HL-60 (cell line): ENCODE measurements around the gene CYB5R4.
"Not testable (repeated sequence)": the region's sequence is repeated elsewhere in the genome, so short reads cannot be mapped to it uniquely, and the experiment has no call there.

Experiments used
- DNase-seq, 2 experiments: peaks; one replicate each; pipeline ENCODE4 v3.0.0-alpha.2; 2010 to 2020; ENCODE audit warnings: low read depth in 1 of 2, low spot score in 1 of 2
- H3K27ac ChIP-seq: fragments of 250-450 bp; sonication (Bioruptor Pico); replicated peaks from 2 replicates; pipeline ENCODE4 v1.5.1; 2020; ENCODE audit warnings: mild to moderate bottlenecking, moderate library complexity
- H3K27me3 ChIP-seq: fragments of 250-450 bp; sonication (Bioruptor Pico); 2 replicates; pipeline ENCODE4 v1.5.1; 2021; ENCODE audit warnings: mild to moderate bottlenecking, moderate library complexity; ENCODE audit not compliant: insufficient read depth, poor library complexity, severe bottlenecking
- H3K4me3 ChIP-seq: replicated peaks from 2 replicates; pipeline ENCODE4 v1.5.1; 2011; ENCODE audit warnings: mild to moderate bottlenecking, control low read depth, low read length; ENCODE audit not compliant: insufficient read depth
- CTCF ChIP-seq: IDR thresholded peaks from one replicate; pipeline ENCODE4 v1.5.1; 2011; ENCODE audit warnings: low read length, control low read depth, inconsistent platforms; ENCODE audit not compliant: insufficient read depth
- GABPA ChIP-seq: IDR thresholded peaks from 2 replicates; pipeline ENCODE4 v1.6.1; 2012; ENCODE audit warnings: low read depth
- POLR2AphosphoS5 ChIP-seq: IDR thresholded peaks from 2 replicates; pipeline ENCODE4 v1.6.1; 2012; ENCODE audit warnings: low read depth
- REST ChIP-seq: IDR thresholded peaks from 2 replicates; pipeline ENCODE4 v1.6.1; 2012; ENCODE audit warnings: low read depth; ENCODE audit not compliant: insufficient replicate concordance
- SPI1 ChIP-seq: IDR thresholded peaks from 2 replicates; pipeline ENCODE4 v1.6.1; 2012; ENCODE audit warnings: low read depth, mild to moderate bottlenecking, borderline replicate concordance

Gene CYB5R4

DNA sequence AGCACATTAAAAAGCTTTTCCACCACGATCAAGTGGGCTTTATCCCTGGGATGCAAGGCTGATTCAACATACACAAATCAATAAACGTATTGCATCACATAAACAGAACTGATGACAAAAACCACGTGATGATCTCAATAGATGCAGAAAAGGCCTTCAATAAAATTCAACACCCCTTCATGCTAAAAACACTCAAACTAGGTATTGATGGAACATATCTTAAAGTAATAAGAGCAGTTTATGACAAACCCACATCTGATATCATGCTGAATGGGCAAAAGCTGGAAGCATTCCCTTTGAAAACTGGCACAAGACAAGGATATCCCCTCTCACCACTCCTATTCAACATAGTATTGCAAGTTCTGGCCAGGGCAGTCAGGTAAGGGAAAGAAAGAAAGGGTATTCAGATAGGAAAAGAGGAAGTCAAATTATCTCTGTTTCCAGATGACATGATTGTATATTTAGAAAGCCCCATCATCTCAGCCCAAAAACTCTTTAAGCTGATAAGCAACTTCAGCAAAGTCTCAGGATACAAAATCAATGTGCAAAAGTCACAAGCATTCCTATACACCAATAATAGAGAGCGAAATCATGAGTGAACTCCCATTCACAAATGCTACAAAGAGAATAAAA is 86.8 kb downstream of the CYB5R4 start:
- H3K4me3 ChIP-seq, H3K27ac ChIP-seq: not testable (repeated sequence)

GRCh38 chr6:83947983-83948382 is 88.5 kb downstream of the CYB5R4 start:
- H3K4me3 ChIP-seq, H3K27ac ChIP-seq, H3K27me3 ChIP-seq, DNase-seq: not testable (repeated sequence)

More for the DNA sequence above, 86.8 kb downstream of the CYB5R4 start:
- TF ChIP-seq SPI1 = peak; percentile 34; the same call in 1 of the 2 replicates
- not testable (repeated sequence) for DNase-seq, H3K27me3 ChIP-seq

DNA sequence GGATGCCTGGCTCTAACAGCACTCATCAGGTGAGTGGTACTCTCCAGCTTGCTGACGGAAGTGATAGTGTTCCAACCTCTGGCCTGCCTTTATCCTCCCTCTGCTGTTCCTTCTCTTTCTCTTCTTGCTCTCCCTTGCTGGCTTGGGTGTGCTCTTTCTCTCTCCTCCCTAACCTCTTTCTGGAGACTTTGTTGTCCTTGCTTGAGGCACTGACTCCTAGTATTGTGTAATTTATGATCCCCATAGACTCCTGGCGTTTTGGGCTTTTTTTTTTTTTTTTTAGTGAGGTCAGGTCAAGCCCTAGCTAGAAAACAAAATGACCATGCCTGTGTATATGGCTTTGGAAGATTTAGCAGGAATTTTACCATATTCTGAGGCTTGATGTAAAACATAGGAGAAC is 89.4 kb downstream of the CYB5R4 start:
- no peak for DNase-seq
- H3K27ac ChIP-seq = no peak overlapping the region

DNA sequence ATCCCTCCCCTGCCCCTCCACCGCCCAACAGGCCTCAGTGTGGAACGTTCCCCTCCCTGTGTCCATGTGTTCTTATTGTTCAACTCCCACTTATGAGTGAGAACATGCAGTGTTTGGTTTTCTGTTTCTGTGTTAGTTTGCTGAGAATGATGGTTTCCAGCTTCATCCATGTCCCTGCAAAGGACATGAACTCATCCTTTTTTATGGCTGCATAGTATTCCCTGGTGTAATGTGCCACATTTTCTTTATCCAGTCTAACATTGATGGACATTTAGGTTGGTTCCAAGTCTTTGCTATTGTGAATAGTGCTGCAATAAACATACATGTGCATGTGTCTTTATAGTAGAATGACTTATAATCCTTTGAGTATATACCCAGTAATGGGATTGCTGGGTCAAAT is 91.9 kb downstream of the CYB5R4 start:
- not testable (repeated sequence) for H3K27ac ChIP-seq, H3K4me3 ChIP-seq, DNase-seq, H3K27me3 ChIP-seq

More for the DNA sequence above, 89.4 kb downstream of the CYB5R4 start:
- no peak overlapping the region for H3K4me3 ChIP-seq
- H3K27me3 ChIP-seq = no peaks in the 10 kb centered on the region
- TF ChIP-seq CTCF (no peak), REST (no peak), POLR2AphosphoS5 (no peak), GABPA (no peak), SPI1 (no peak)

DNA sequence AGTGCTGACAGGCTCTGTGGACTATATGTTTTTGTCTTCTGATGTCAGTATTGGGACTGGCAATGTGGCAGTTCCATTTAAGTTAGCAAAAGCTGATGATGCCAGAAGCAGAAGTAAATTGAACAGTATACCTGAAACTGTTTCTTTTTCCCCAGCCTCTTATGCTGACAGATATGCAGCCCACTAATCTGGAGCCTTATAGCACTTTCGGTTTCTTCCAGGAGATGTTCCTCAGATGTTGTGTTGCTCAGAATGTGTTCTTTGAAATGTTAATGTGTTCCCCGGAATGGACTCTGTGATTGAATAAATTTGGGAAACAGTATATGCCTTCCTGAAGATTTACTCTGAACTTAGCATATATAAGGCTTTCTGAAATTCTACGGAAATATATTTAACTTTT is 93.3 kb downstream of the CYB5R4 start:
- TF ChIP-seq SPI1 (no peak), POLR2AphosphoS5 (no peak), CTCF (no peak), GABPA (no peak), REST (no peak)
- Histone ChIP-seq H3K4me3 (no peak overlapping the region), H3K27me3 (no peaks in the 10 kb centered on the region), H3K27ac (no peak overlapping the region)
- DNase-seq = no peak
